Astrocyte of the hippocampus (primary cell): Measurements from ENCODE around the gene TNKS2.
"Not testable (repeated sequence)": the region's sequence is repeated elsewhere in the genome, so short reads cannot be mapped to it uniquely, and the experiment has no call there.

Experiments
- DNase-seq: peaks from one replicate; pipeline ENCODE4 v3.0.0; 2011; ENCODE audit warnings: low read depth, low spot score

TNKS2 gene

GRCh38 chr10:91865562-91866081 lies 67.4 kb downstream of the TNKS2 start:
- DNase-seq = no peak

GRCh38 chr10:91875156-91875555 lies 76.9 kb downstream of the TNKS2 start:
- no peak for DNase-seq

GRCh38 chr10:91875779-91876178 lies 77.6 kb downstream of the TNKS2 start:
- DNase-seq = no peak

GRCh38 chr10:91879515-91880170 lies 81.4 kb downstream of the TNKS2 start:
- peak; percentile 21 for DNase-seq

GRCh38 chr10:91880310-91880709 lies 82.1 kb downstream of the TNKS2 start:
- DNase-seq = peak; percentile 14

GRCh38 chr10:91883549-91884444 lies 85.6 kb downstream of the TNKS2 start:
- peak; percentile 81 for DNase-seq

GRCh38 chr10:91884536-91884935 lies 86.3 kb downstream of the TNKS2 start:
- DNase-seq = no peak

- no peak for DNase-seq
Observed at GRCh38 chr10:91885362-91886079, 87.3 kb downstream of the TNKS2 start.

GRCh38 chr10:91886954-91887271 lies 88.7 kb downstream of the TNKS2 start:
- DNase-seq = no peak

GRCh38 chr10:91887272-91888076 lies 89.2 kb downstream of the TNKS2 start:
- DNase-seq = peak; percentile 82

- no peak for DNase-seq
Observed at GRCh38 chr10:91891125-91892001, 93.1 kb downstream of the TNKS2 start.

- DNase-seq = no peak
Observed at GRCh38 chr10:91893051-91893450, 94.8 kb downstream of the TNKS2 start.

- DNase-seq = not testable (repeated sequence)
Observed at GRCh38 chr10:91894261-91894685, 96.0 kb downstream of the TNKS2 start.

GRCh38 chr10:91896212-91896756 lies 98.1 kb downstream of the TNKS2 start:
- no peak for DNase-seq

GRCh38 chr10:91897421-91897820 lies 99.2 kb downstream of the TNKS2 start:
- no peak for DNase-seq

- peak; percentile 83 for DNase-seq
Observed at GRCh38 chr10:91901784-91902677, 103.8 kb downstream of the TNKS2 start.

- peak; percentile 28 for DNase-seq
Observed at GRCh38 chr10:91907033-91907594, 108.9 kb downstream of the TNKS2 start.

GRCh38 chr10:91907914-91908336 lies 109.7 kb downstream of the TNKS2 start:
- DNase-seq = no peak
